HG02885 (cell line): ENCODE data around the gene IL4R.
A peak's percentile ranks its signal among the peaks of the same experiment; 100 is the strongest.

Source experiments
- ATAC-seq: cut with Tn5 transposase; IDR thresholded peaks from one replicate; pipeline ENCODE4 v1.9.1; 2021; ENCODE audit warnings: mild to moderate bottlenecking; ENCODE audit not compliant: unreplicated experiment, poor library complexity

Gene IL4R

GRCh38 chr16:27312580-27313421, 973 bp upstream of the IL4R start:
- ATAC-seq: no peak

GRCh38 chr16:27314161-27314723, 468 bp downstream of the IL4R start:
- peak; percentile 18 for ATAC-seq

GRCh38 chr16:27314986-27315332, 1.2 kb downstream of the IL4R start:
- no peak for ATAC-seq

- ATAC-seq: no peak
These were observed 1.7 kb downstream of the IL4R start for GRCh38 chr16:27315333-27316037.

GRCh38 chr16:27316038-27316680, 2.4 kb downstream of the IL4R start:
- no peak for ATAC-seq

GRCh38 chr16:27317320-27317719, 3.5 kb downstream of the IL4R start:
- ATAC-seq: no peak

GRCh38 chr16:27317738-27318391, 4.1 kb downstream of the IL4R start:
- ATAC-seq: no peak

GRCh38 chr16:27318392-27319256, 4.8 kb downstream of the IL4R start:
- no peak for ATAC-seq

- ATAC-seq: no peak
These were observed 5.6 kb downstream of the IL4R start for GRCh38 chr16:27319257-27319965.

GRCh38 chr16:27320261-27321012, 6.7 kb downstream of the IL4R start:
- ATAC-seq: no peak

GRCh38 chr16:27321013-27321915, 7.5 kb downstream of the IL4R start:
- ATAC-seq: no peak

GRCh38 chr16:27322858-27323780, 9.3 kb downstream of the IL4R start:
- no peak for ATAC-seq

GRCh38 chr16:27323781-27324561, 10.2 kb downstream of the IL4R start:
- ATAC-seq: no peak

GRCh38 chr16:27324851-27325301, 11.1 kb downstream of the IL4R start:
- no peak for ATAC-seq

GRCh38 chr16:27325736-27326135, 12.0 kb downstream of the IL4R start:
- ATAC-seq: no peak
